Liver (tissue), 3 donors: ENCODE measurements around the gene CNGA3.

ENCODE experiments used
- CTCF ChIP-seq: fragments of 150-350 bp; IDR thresholded peaks from 2 replicates; pipeline ENCODE4 v1.5.1; 2017; ENCODE audit warnings: improper control_type of control experiment, low read depth, low read length; ENCODE audit not compliant: missing input control
- MAX ChIP-seq: IDR thresholded peaks from 2 replicates; pipeline ENCODE4 v1.6.1; 2016; ENCODE audit warnings: antibody characterized with exemption
- RAD21 ChIP-seq, 2 donors: IDR thresholded peaks; 2 replicates each; pipeline ENCODE4 v1.6.1; 2016; ENCODE audit warnings: antibody characterized with exemption in 2 of 2, mild to moderate bottlenecking in 2 of 2
- YY1 ChIP-seq: IDR thresholded peaks from 2 replicates; pipeline ENCODE4 v1.6.1; 2016; ENCODE audit warnings: antibody characterized with exemption, mild to moderate bottlenecking
- donor health status: healthy.
- donor health status: healthy.

- TF ChIP-seq YY1 (no peak), MAX (no peak), CTCF (no peak), RAD21 (IDR thresholded peaks at IDR 0.05) (no peak)
Measured at GRCh38 chr2:98436734-98437133, 90.5 kb downstream of the CNGA3 start.
